ENCODE data around the gene HERC4.
"Not testable (repeated sequence)": the region's sequence is repeated elsewhere in the genome, so short reads cannot be mapped to it uniquely, and the experiment has no call there.

Gene HERC4

GRCh38 chr10:68043030-68043429, 32.1 kb downstream of the HERC4 start:
- no peak for DNase-seq

- DNase-seq: no peak
Measured at GRCh38 chr10:68032113-68032512, 43.0 kb downstream of the HERC4 start.

- no peak for DNase-seq
Measured at GRCh38 chr10:68027429-68027828, 47.7 kb downstream of the HERC4 start.

- no peak for DNase-seq
Measured at GRCh38 chr10:68023292-68023691, 51.8 kb downstream of the HERC4 start.

- not testable (repeated sequence) for DNase-seq
Measured at GRCh38 chr10:68022324-68022723, 52.8 kb downstream of the HERC4 start.

- DNase-seq: not testable (repeated sequence)
Measured at GRCh38 chr10:68016519-68016918, 58.6 kb downstream of the HERC4 start.

- no peak for DNase-seq
Measured at GRCh38 chr10:68010426-68010940, 64.6 kb downstream of the HERC4 start.

- no peak for DNase-seq
Measured at GRCh38 chr10:68007356-68007755, 67.7 kb downstream of the HERC4 start.

GRCh38 chr10:68001539-68001938, 73.5 kb downstream of the HERC4 start:
- no peak for DNase-seq

GRCh38 chr10:68001000-68001399, 74.1 kb downstream of the HERC4 start:
- DNase-seq: no peak

GRCh38 chr10:67990093-67990492, 85.0 kb downstream of the HERC4 start:
- DNase-seq: no peak

- DNase-seq: no peak
Measured at GRCh38 chr10:67988606-67989005, 86.5 kb downstream of the HERC4 start.

- DNase-seq: not testable (repeated sequence)
Measured at GRCh38 chr10:67982603-67983002, 92.5 kb downstream of the HERC4 start.

- DNase-seq: no peak
Measured at GRCh38 chr10:67978749-67979148, 96.3 kb downstream of the HERC4 start.

- DNase-seq: no peak
Measured at GRCh38 chr10:67977251-67977650, 97.8 kb downstream of the HERC4 start.

- no peak for DNase-seq
Measured at GRCh38 chr10:67976292-67977245, 98.5 kb downstream of the HERC4 start.

- DNase-seq: no peak
Measured at GRCh38 chr10:67975871-67976270, 99.2 kb downstream of the HERC4 start.

GRCh38 chr10:67971311-67971710, 103.8 kb downstream of the HERC4 start:
- DNase-seq: no peak

- DNase-seq: no peak
Measured at GRCh38 chr10:67969875-67970274, 105.2 kb downstream of the HERC4 start.

- not testable (repeated sequence) for DNase-seq
Measured at GRCh38 chr10:67966035-67966434, 109.0 kb downstream of the HERC4 start.

- no peak for DNase-seq
Measured at GRCh38 chr10:67965456-67965855, 109.6 kb downstream of the HERC4 start.

GRCh38 chr10:67959839-67960476, 115.1 kb downstream of the HERC4 start:
- DNase-seq: no peak

- no peak for DNase-seq
Measured at GRCh38 chr10:67955614-67956013, 119.5 kb downstream of the HERC4 start.

- DNase-seq: no peak
Measured at GRCh38 chr10:67943917-67944316, 131.2 kb downstream of the HERC4 start.

All from KG1 (cell line).